MM.1S (cell line): ENCODE results near the gene RGS6.

Source experiments
- EZH2 ChIP-seq: fragments of 300-600 bp; sonication (generic); optimal IDR thresholded peaks from 2 replicates; pipeline ENCODE3; 2017; ENCODE audit warnings: low read depth, mild to moderate bottlenecking, antibody characterized with exemption, low read length, mixed read lengths
- EZH2phosphoT487 ChIP-seq: fragments of 300-600 bp; sonication (generic); IDR thresholded peaks from 2 replicates; pipeline ENCODE4 v1.6.1; 2018; ENCODE audit warnings: antibody characterized with exemption, low read length
- TF ChIP-seq, protein P1 (sequence below): fragments of 300-600 bp; sonication (generic); IDR thresholded peaks from 2 replicates; pipeline ENCODE4 v1.5.1; 2016; ENCODE audit warnings: antibody characterized with exemption, low read length, mixed read lengths

DNA sequence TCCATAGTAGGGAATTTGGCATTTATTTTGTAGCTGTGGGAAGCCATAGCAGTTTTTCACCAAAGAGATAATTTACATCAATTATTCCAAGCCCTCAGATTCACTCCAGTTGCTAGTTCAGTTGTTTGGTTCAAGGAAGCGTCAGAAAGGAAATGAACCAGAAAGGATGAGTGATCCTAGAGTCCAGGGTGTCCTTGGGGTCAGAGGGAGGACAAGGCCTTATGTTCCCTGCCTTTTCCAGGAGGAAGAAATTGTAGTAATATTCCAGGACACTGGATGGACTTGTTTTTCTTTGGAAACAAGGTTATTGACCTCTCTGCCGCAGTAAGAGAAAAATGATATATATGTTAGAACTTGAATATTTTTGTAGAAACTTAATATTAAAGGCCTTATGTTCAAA lies 409.5 kb downstream of the RGS6 start:
- TF ChIP-seq, protein P1, sequence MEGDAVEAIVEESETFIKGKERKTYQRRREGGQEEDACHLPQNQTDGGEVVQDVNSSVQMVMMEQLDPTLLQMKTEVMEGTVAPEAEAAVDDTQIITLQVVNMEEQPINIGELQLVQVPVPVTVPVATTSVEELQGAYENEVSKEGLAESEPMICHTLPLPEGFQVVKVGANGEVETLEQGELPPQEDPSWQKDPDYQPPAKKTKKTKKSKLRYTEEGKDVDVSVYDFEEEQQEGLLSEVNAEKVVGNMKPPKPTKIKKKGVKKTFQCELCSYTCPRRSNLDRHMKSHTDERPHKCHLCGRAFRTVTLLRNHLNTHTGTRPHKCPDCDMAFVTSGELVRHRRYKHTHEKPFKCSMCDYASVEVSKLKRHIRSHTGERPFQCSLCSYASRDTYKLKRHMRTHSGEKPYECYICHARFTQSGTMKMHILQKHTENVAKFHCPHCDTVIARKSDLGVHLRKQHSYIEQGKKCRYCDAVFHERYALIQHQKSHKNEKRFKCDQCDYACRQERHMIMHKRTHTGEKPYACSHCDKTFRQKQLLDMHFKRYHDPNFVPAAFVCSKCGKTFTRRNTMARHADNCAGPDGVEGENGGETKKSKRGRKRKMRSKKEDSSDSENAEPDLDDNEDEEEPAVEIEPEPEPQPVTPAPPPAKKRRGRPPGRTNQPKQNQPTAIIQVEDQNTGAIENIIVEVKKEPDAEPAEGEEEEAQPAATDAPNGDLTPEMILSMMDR, result no peak
- no peak for TF ChIP-seq EZH2phosphoT487
- no peak for TF ChIP-seq EZH2
